ENCODE measurements around the gene GALNT18.

The GALNT18 gene

DNA sequence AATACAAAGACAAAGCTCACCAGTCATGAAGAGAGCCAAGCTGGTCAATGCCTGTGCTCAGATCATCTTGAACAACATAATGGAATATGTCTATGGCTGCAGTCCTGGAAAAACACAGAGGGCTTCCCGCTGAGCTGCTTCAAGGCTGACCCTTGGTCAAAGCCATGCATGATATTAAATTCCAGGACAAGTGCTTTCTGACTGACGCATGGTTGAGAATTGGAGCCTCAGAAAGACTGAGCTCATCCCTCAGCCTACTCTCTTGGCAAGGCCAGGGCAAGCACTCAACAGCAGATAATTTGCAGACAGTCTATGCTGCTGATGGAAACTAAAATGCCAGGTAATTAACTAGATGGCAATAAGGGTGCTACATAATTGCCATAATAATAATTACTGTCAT lies 89.2 kb downstream of the GALNT18 start:
- no CpG with 5 or more reads among the region's 2 CpGs for WGBS, 2 donors (ENCODE audit: extremely low coverage in 2 of 2, insufficient read length in 2 of 2, insufficient replicate concordance in 1 of 2)
- H3K23ac ChIP-seq (ENCODE audit: low read depth, low read length, poor library complexity): no peak overlapping the region
- H3K9ac ChIP-seq (ENCODE audit: low read depth, low read length, poor library complexity): no peak overlapping the region
- H3K4me1 ChIP-seq (ENCODE audit: control insufficient read depth in 2 of 2, insufficient read depth in 1 of 2, low read depth in 1 of 2, low read length in 2 of 2): peaks cover 0 to 8% of the 10 kb centered on the region in 2 donors
- no peak overlapping the region for H3K27ac ChIP-seq (replicated peaks; ENCODE audit: low read length)
- H3K14ac ChIP-seq (ENCODE audit: low read length): no peak overlapping the region
- H3K4me3 ChIP-seq (ENCODE audit: low read length in 2 of 2): no peak overlapping the region
- H2BK12ac ChIP-seq (ENCODE audit: low read length): no peak overlapping the region
- no peaks in the 10 kb centered on the region for H3K36me3 ChIP-seq (replicated peaks in 1 of 2; ENCODE audit: control insufficient read depth in 2 of 2, insufficient read depth in 2 of 2, low read length in 2 of 2)
- no peak overlapping the region for H4K91ac ChIP-seq (ENCODE audit: low read depth, low read length, poor library complexity)
- no peak overlapping the region for H2AK5ac ChIP-seq (ENCODE audit: low read depth, low read length)
- no peak overlapping the region for H4K8ac ChIP-seq (ENCODE audit: low read depth, low read length)
- H3K4ac ChIP-seq (ENCODE audit: low read length): no peak overlapping the region
- no peaks in the 10 kb centered on the region for H3K9me3 ChIP-seq (replicated peaks in 1 of 2; ENCODE audit: control insufficient read depth in 2 of 2, insufficient read depth in 1 of 2, low read depth in 1 of 2, low read length in 2 of 2)
- H3K27me3 ChIP-seq (ENCODE audit: control insufficient read depth in 3 of 3, insufficient read depth in 3 of 3, low read depth in 1 of 3, low read length in 3 of 3): no peaks in the 10 kb centered on the region
- no peak overlapping the region for H2BK5ac ChIP-seq (ENCODE audit: low read length)
- no peak overlapping the region for H2AFZ ChIP-seq (ENCODE audit: low read length)
- H2BK15ac ChIP-seq (ENCODE audit: low read length): no peak overlapping the region
- H3K4me2 ChIP-seq (ENCODE audit: insufficient read depth, low read length, poor library complexity, severe bottlenecking): no peak overlapping the region
- no peaks in the 10 kb centered on the region for H3K79me1 ChIP-seq (ENCODE audit: low read depth, low read length)
- DNase-seq (ENCODE audit: low spot score): no peak
- H2BK120ac ChIP-seq (ENCODE audit: low read depth, low read length): no peak overlapping the region
- H3K18ac ChIP-seq (ENCODE audit: low read length): no peak overlapping the region

DNA sequence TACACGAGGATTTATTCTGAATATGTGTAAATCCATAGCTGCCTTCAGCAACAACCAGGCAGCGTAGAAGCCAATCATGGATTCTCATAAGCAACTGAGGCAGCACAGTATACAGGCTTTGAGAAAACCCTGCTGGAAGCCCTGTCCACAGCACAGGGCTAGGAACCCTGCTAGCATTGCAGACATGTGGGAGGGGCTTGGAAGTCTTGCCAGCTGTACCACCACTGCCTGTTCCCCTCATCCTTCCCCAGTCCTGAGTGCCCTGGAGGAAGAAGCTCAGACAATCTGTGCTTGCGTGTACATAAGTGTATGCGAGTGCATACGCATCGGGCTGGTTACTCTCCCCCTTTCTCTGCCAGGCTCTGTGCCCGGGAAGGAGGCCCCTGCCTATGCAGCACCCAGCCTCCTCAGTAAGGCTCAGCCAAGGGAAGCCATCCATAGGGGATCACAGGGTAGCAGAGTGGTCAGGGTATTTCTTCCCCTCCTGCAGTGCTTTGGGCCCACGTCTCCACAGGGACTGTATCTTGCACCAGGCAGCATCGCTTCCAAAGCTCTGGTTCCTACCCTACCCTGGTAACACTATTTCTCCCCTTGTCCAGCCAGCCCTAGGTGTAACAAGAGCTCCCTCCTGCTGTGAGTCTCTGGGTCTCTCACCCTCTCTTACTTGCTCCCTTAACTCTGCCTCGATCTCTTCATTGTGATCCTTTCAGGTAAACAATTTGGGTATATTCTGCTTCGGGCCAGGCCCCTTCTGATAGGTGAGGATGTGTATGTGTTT lies 90.5 kb downstream of the GALNT18 start:
- Histone ChIP-seq H3K18ac (ENCODE audit: low read length) (peak overlapping the region; percentile 21), H3K4me2 (ENCODE audit: insufficient read depth, low read length, poor library complexity, severe bottlenecking) (no peak overlapping the region), H3K27me3 (ENCODE audit: control insufficient read depth in 3 of 3, insufficient read depth in 3 of 3, low read depth in 1 of 3, low read length in 3 of 3) (no peaks in the 10 kb centered on the region), H3K79me1 (ENCODE audit: low read depth, low read length) (no peaks in the 10 kb centered on the region), H3K23ac (ENCODE audit: low read depth, low read length, poor library complexity) (no peak overlapping the region), H3K27ac (replicated peaks; ENCODE audit: low read length) (no peak overlapping the region), H2BK15ac (ENCODE audit: low read length) (no peak overlapping the region), H2BK120ac (ENCODE audit: low read depth, low read length) (no peak overlapping the region), H4K8ac (ENCODE audit: low read depth, low read length) (no peak overlapping the region), H3K9me3 (replicated peaks in 1 of 2; ENCODE audit: control insufficient read depth in 2 of 2, insufficient read depth in 1 of 2, low read depth in 1 of 2, low read length in 2 of 2) (no peaks in the 10 kb centered on the region), H2AK5ac (ENCODE audit: low read depth, low read length) (no peak overlapping the region), H2BK12ac (ENCODE audit: low read length) (no peak overlapping the region), H2AFZ (ENCODE audit: low read length) (no peak overlapping the region), H3K9ac (ENCODE audit: low read depth, low read length, poor library complexity) (no peak overlapping the region), H4K91ac (ENCODE audit: low read depth, low read length, poor library complexity) (no peak overlapping the region), H3K36me3 (replicated peaks in 1 of 2; ENCODE audit: control insufficient read depth in 2 of 2, insufficient read depth in 2 of 2, low read length in 2 of 2) (no peaks in the 10 kb centered on the region), H3K14ac (ENCODE audit: low read length) (peak overlapping the region; percentile 27), H3K4me3 (ENCODE audit: low read length in 2 of 2) (no peak overlapping the region), H3K4ac (ENCODE audit: low read length) (no peak overlapping the region), H3K4me1 (ENCODE audit: control insufficient read depth in 2 of 2, insufficient read depth in 1 of 2, low read depth in 1 of 2, low read length in 2 of 2) (peaks cover 0 to 8% of the 10 kb centered on the region in 2 donors), H2BK5ac (ENCODE audit: low read length) (peak overlapping the region; percentile 16)
- WGBS, 2 donors (ENCODE audit: extremely low coverage in 2 of 2, insufficient read length in 2 of 2, insufficient replicate concordance in 1 of 2): no CpG with 5 or more reads among the region's 11 CpGs
- no peak for DNase-seq (ENCODE audit: low spot score)

DNA sequence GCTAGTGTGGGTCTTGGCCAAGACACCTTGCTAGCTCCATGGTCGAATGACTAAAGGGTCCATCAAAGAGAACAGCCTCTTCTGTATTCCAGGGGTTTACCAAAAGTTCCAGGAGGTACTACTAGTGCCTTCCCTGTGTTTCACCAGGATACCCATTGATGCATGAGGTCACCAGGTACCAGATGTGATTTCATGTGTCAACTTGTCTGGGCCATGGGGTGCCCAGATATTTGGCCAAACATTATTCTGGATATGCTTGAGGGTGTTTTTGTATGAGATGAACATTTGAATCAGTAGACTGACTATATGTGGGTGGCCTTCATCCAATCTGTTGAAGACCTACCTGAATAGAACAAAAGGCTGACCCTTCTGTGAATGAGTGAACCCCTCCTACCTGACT lies 92.8 kb downstream of the GALNT18 start:
- H3K9ac ChIP-seq (ENCODE audit: low read depth, low read length, poor library complexity): no peak overlapping the region
- no peak overlapping the region for H3K18ac ChIP-seq (ENCODE audit: low read length)
- no peak for DNase-seq (ENCODE audit: low spot score)
- peaks cover 0 to 6% of the 10 kb centered on the region in 2 donors for H3K4me1 ChIP-seq (ENCODE audit: control insufficient read depth in 2 of 2, insufficient read depth in 1 of 2, low read depth in 1 of 2, low read length in 2 of 2)
- H2BK12ac ChIP-seq (ENCODE audit: low read length): no peak overlapping the region
- no peaks in the 10 kb centered on the region for H3K79me1 ChIP-seq (ENCODE audit: low read depth, low read length)
- H3K36me3 ChIP-seq (replicated peaks in 1 of 2; ENCODE audit: control insufficient read depth in 2 of 2, insufficient read depth in 2 of 2, low read length in 2 of 2): no peaks in the 10 kb centered on the region
- H2BK15ac ChIP-seq (ENCODE audit: low read length): no peak overlapping the region
- H2BK120ac ChIP-seq (ENCODE audit: low read depth, low read length): no peak overlapping the region
- no peak overlapping the region for H4K91ac ChIP-seq (ENCODE audit: low read depth, low read length, poor library complexity)
- no peak overlapping the region for H3K4me2 ChIP-seq (ENCODE audit: insufficient read depth, low read length, poor library complexity, severe bottlenecking)
- H2BK5ac ChIP-seq (ENCODE audit: low read length): no peak overlapping the region
- no CpG with 5 or more reads among the region's 1 CpG for WGBS, 2 donors (ENCODE audit: extremely low coverage in 2 of 2, insufficient read length in 2 of 2, insufficient replicate concordance in 1 of 2)
- no peak overlapping the region for H4K8ac ChIP-seq (ENCODE audit: low read depth, low read length)
- no peak overlapping the region for H2AK5ac ChIP-seq (ENCODE audit: low read depth, low read length)
- no peak overlapping the region for H3K27ac ChIP-seq (replicated peaks; ENCODE audit: low read length)
- no peaks in the 10 kb centered on the region for H3K27me3 ChIP-seq (ENCODE audit: control insufficient read depth in 3 of 3, insufficient read depth in 3 of 3, low read depth in 1 of 3, low read length in 3 of 3)
- H3K14ac ChIP-seq (ENCODE audit: low read length): no peak overlapping the region
- no peak overlapping the region for H3K4ac ChIP-seq (ENCODE audit: low read length)
- H3K4me3 ChIP-seq (ENCODE audit: low read length in 2 of 2): no peak overlapping the region
- H2AFZ ChIP-seq (ENCODE audit: low read length): no peak overlapping the region
- no peak overlapping the region for H3K23ac ChIP-seq (ENCODE audit: low read depth, low read length, poor library complexity)
- no peaks in the 10 kb centered on the region for H3K9me3 ChIP-seq (replicated peaks in 1 of 2; ENCODE audit: control insufficient read depth in 2 of 2, insufficient read depth in 1 of 2, low read depth in 1 of 2, low read length in 2 of 2)

DNA sequence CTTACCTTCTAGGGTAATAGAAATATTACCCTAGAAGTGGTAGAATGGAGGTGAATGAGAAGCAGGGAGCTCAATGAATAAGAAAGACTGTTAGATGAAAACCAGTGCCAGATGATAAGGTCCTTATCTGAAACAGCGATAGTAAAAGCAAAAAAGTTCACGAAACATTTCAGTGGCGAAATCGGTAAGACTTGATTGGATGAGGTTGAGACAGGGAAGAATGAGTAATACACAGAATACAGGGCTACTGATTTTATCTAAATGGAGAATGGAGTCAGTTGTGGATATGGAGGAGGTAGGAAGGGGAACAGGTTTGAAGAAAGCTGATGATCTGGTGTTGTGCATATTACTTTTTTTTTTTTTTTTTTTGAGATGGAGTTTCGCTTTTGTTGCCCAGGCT lies 96.5 kb downstream of the GALNT18 start:
- no peak overlapping the region for H2BK5ac ChIP-seq (ENCODE audit: low read length)
- H3K4me3 ChIP-seq (ENCODE audit: low read length in 2 of 2): no peak overlapping the region
- H3K4me2 ChIP-seq (ENCODE audit: insufficient read depth, low read length, poor library complexity, severe bottlenecking): no peak overlapping the region
- H2AK5ac ChIP-seq (ENCODE audit: low read depth, low read length): no peak overlapping the region
- no peak overlapping the region for H3K14ac ChIP-seq (ENCODE audit: low read length)
- H3K27ac ChIP-seq (replicated peaks; ENCODE audit: low read length): no peak overlapping the region
- no peak overlapping the region for H2BK12ac ChIP-seq (ENCODE audit: low read length)
- WGBS, 2 donors (ENCODE audit: extremely low coverage in 2 of 2, insufficient read length in 2 of 2, insufficient replicate concordance in 1 of 2): no CpG with 5 or more reads among the region's 5 CpGs
- no peaks in the 10 kb centered on the region for H3K36me3 ChIP-seq (replicated peaks in 1 of 2; ENCODE audit: control insufficient read depth in 2 of 2, insufficient read depth in 2 of 2, low read length in 2 of 2)
- H3K9me3 ChIP-seq (replicated peaks in 1 of 2; ENCODE audit: control insufficient read depth in 2 of 2, insufficient read depth in 1 of 2, low read depth in 1 of 2, low read length in 2 of 2): no peaks in the 10 kb centered on the region
- peaks cover 0 to 5% (median 0%) of the 10 kb centered on the region in 3 experiments for H3K27me3 ChIP-seq (ENCODE audit: control insufficient read depth in 3 of 3, insufficient read depth in 3 of 3, low read depth in 1 of 3, low read length in 3 of 3)
- no peak overlapping the region for H3K4ac ChIP-seq (ENCODE audit: low read length)
- H4K91ac ChIP-seq (ENCODE audit: low read depth, low read length, poor library complexity): no peak overlapping the region
- H3K9ac ChIP-seq (ENCODE audit: low read depth, low read length, poor library complexity): no peak overlapping the region
- H3K23ac ChIP-seq (ENCODE audit: low read depth, low read length, poor library complexity): no peak overlapping the region
- no peak overlapping the region for H4K8ac ChIP-seq (ENCODE audit: low read depth, low read length)
- no peak for DNase-seq (ENCODE audit: low spot score)
- H3K18ac ChIP-seq (ENCODE audit: low read length): no peak overlapping the region
- H3K79me1 ChIP-seq (ENCODE audit: low read depth, low read length): peaks cover 2% of the 10 kb centered on the region
- H3K4me1 ChIP-seq (ENCODE audit: control insufficient read depth in 2 of 2, insufficient read depth in 1 of 2, low read depth in 1 of 2, low read length in 2 of 2): peaks cover 0 to 2% of the 10 kb centered on the region in 2 donors
- no peak overlapping the region for H2AFZ ChIP-seq (ENCODE audit: low read length)
- no peak overlapping the region for H2BK15ac ChIP-seq (ENCODE audit: low read length)
- no peak overlapping the region for H2BK120ac ChIP-seq (ENCODE audit: low read depth, low read length)

Data from neuronal stem cell (in vitro differentiated cells).